ENCODE measurements around the gene GALC.

GALC gene

DNA sequence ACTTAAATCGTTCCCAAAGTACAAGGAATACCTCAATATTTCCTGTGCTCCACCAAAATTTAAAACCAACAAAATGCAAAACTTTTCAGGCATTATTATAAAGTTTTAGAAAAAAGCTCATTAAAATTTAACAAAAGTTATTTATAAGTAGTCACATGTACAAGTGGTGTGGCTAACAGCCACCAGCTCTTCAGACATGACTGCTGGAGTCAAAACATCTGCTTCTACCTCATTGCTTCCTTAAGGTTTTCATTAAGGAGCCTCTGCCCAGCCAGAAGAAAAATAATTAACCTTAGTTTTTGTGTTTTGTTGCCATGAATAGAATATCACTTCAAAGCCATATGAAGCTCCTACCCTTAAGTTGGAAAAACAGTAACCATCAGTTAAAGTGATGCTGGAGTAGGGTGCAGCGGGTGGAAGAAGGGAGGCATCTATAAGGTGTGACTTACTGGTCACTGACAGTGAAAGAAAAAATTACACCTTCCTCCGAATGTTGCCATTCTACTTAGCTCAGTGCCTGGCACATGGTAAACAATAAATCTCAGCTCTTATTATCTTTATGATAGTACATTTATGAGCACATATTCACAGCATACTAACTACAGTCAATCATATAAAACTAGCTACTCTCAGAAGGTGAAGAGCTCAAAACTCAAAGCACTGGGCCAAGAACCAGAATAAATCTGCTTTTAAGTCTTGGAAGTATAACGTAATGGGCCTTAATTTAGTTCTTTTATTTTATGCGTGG, 57.7 kb downstream of the GALC start:
- Histone ChIP-seq H3K27ac (no peak overlapping the region), H3K36me3 (no peaks in the 10 kb centered on the region), H3K9me3 (ENCODE audit: severe bottlenecking) (no peaks in the 10 kb centered on the region), H3K4me3 (ENCODE audit: low read depth, low read length) (no peak overlapping the region), H3K27me3 (ENCODE audit: insufficient read depth, low read depth, severe bottlenecking) (no peaks in the 10 kb centered on the region)
- no peak for DNase-seq
- TF ChIP-seq, protein P1, sequence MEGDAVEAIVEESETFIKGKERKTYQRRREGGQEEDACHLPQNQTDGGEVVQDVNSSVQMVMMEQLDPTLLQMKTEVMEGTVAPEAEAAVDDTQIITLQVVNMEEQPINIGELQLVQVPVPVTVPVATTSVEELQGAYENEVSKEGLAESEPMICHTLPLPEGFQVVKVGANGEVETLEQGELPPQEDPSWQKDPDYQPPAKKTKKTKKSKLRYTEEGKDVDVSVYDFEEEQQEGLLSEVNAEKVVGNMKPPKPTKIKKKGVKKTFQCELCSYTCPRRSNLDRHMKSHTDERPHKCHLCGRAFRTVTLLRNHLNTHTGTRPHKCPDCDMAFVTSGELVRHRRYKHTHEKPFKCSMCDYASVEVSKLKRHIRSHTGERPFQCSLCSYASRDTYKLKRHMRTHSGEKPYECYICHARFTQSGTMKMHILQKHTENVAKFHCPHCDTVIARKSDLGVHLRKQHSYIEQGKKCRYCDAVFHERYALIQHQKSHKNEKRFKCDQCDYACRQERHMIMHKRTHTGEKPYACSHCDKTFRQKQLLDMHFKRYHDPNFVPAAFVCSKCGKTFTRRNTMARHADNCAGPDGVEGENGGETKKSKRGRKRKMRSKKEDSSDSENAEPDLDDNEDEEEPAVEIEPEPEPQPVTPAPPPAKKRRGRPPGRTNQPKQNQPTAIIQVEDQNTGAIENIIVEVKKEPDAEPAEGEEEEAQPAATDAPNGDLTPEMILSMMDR (IDR thresholded peaks at IDR 0.05; ENCODE audit: low read depth, low read length): no peak

DNA sequence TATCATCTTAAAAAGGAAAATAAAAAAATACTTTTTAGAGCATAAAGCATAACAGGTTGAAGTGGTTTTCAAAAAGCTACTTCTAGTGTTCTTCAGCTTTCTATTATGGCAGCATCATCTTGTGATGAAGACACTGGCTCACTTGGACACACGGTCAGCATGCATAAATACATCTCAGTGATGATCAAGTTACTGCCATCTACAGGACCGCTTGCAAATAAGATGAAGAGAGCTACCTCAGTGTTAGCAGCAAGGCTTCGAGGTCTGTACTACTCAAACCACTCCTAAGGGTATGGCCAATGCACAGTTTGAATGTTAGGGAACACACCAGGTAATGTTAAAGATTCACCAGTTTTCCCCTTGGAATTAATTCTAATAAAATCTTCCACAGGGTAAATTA, 58.8 kb downstream of the GALC start:
- Histone ChIP-seq H3K4me3 (ENCODE audit: low read depth, low read length) (no peak overlapping the region), H3K36me3 (no peaks in the 10 kb centered on the region), H3K9me3 (ENCODE audit: severe bottlenecking) (no peaks in the 10 kb centered on the region), H3K27me3 (ENCODE audit: insufficient read depth, low read depth, severe bottlenecking) (no peaks in the 10 kb centered on the region), H3K27ac (no peak overlapping the region)
- TF ChIP-seq, protein P1 (IDR thresholded peaks at IDR 0.05; ENCODE audit: low read depth, low read length): peak; percentile 39; the same call in 1 of the 2 replicates
- peak; percentile 8 for DNase-seq

- no peak overlapping the region for H3K27ac ChIP-seq
- TF ChIP-seq, protein P1 (IDR thresholded peaks at IDR 0.05; ENCODE audit: low read depth, low read length): no peak
- H3K27me3 ChIP-seq (ENCODE audit: insufficient read depth, low read depth, severe bottlenecking): no peaks in the 10 kb centered on the region
- DNase-seq: no peak
- H3K4me3 ChIP-seq (ENCODE audit: low read depth, low read length): no peak overlapping the region
- H3K9me3 ChIP-seq (ENCODE audit: severe bottlenecking): no peaks in the 10 kb centered on the region
- H3K36me3 ChIP-seq: no peaks in the 10 kb centered on the region
These were observed 76.1 kb downstream of the GALC start for GRCh38 chr14:87916886-87917275.

- no peaks in the 10 kb centered on the region for H3K36me3 ChIP-seq
- TF ChIP-seq, protein P1 (IDR thresholded peaks at IDR 0.05; ENCODE audit: low read depth, low read length): no peak
- H3K27ac ChIP-seq: no peak overlapping the region
- H3K4me3 ChIP-seq (ENCODE audit: low read depth, low read length): no peak overlapping the region
- no peaks in the 10 kb centered on the region for H3K9me3 ChIP-seq (ENCODE audit: severe bottlenecking)
- H3K27me3 ChIP-seq (ENCODE audit: insufficient read depth, low read depth, severe bottlenecking): no peaks in the 10 kb centered on the region
- DNase-seq: no peak
These were observed 76.7 kb downstream of the GALC start for GRCh38 chr14:87916103-87916885.

- Histone ChIP-seq H3K36me3 (no peaks in the 10 kb centered on the region), H3K4me3 (ENCODE audit: low read depth, low read length) (no peak overlapping the region), H3K9me3 (ENCODE audit: severe bottlenecking) (no peaks in the 10 kb centered on the region), H3K27me3 (ENCODE audit: insufficient read depth, low read depth, severe bottlenecking) (no peaks in the 10 kb centered on the region), H3K27ac (no peak overlapping the region)
- no peak for DNase-seq
- TF ChIP-seq, protein P1 (IDR thresholded peaks at IDR 0.05; ENCODE audit: low read depth, low read length): no peak
These were observed 84.4 kb downstream of the GALC start for GRCh38 chr14:87908550-87908949.
